HFFc6 (cell line): ENCODE measurements around the gene MMP24. TPM values are rescaled to one million over a fixed set of nuclear protein-coding genes. Genes with fewer than 3 reads are reported as not detected.

ENCODE experiments used
- DNase-seq: peaks from one replicate; pipeline ENCODE4 v3.0.0-alpha.2; 2018
- H3K27ac Mint-ChIP-seq: 2 replicates; pipeline ENCODE4 v1.8.0; 2020; ENCODE audit warnings: mild to moderate bottlenecking, mixed read lengths
- H3K27me3 Mint-ChIP-seq: 2 replicates; pipeline ENCODE4 v1.8.0; 2021; ENCODE audit warnings: mild to moderate bottlenecking, moderate library complexity, mixed read lengths; ENCODE audit not compliant: insufficient read depth
- H3K36me3 Mint-ChIP-seq: 2 replicates; pipeline ENCODE4 v1.8.0; 2021; ENCODE audit warnings: low read depth, mixed read lengths
- H3K4me1 Mint-ChIP-seq: 2 replicates; pipeline ENCODE4 v1.8.0; 2020; ENCODE audit warnings: low read depth, mixed read lengths
- H3K4me3 Mint-ChIP-seq: 2 replicates; pipeline ENCODE4 v1.8.0; 2020; ENCODE audit warnings: mild to moderate bottlenecking, moderate library complexity, mixed read lengths
- H3K9me3 Mint-ChIP-seq: 2 replicates; pipeline ENCODE4 v1.8.0; 2020; ENCODE audit warnings: mild to moderate bottlenecking, mixed read lengths
- CTCF ChIP-seq: fragments of 200-600 bp; sonication (generic); IDR thresholded peaks from 2 replicates; pipeline ENCODE4 v1.5.0; 2021; ENCODE audit warnings: antibody characterized with exemption, mild to moderate bottlenecking
- total RNA-seq, 6 experiments: library from RNA; stranded (reverse); fragmentation: NEBNext Ultra II Directional; extraction: Animal tissue kit (Norgen Biotek cat#: 25700); gene quantifications; 2 replicates in 1 of 6; 3 replicates in 5 of 6; pipeline ENCODE4 v1.2.3, GENCODE V29; 2021

The MMP24 gene
- total RNA-seq, 6 experiments from 2014 or later, result 0.48 to 1.2 (median 0.65) TPM

GRCh38 chr20:35297155-35297554 is 70.7 kb downstream of the MMP24 start:
- no peak overlapping the region for H3K27ac Mint-ChIP-seq

DNA sequence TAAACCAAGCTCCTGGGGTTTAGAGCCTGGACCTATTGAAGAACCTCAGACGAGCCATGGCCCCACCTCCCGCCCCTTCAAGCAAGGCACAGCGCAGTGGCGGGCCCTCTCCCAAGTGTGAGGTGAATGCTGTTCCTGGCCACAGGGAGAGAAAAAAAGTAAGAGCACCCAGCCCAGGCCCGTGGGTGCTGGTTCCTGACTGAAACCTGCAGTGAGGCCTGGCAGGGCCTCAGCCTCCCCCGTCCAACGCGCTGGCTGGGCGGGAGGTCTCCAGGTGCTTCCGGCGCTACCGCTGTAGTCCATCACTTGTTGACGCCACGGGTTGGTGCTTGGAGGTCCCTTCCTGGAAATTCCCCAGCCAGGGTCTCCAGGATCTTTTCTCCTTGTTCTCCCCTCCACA is 71.2 kb downstream of the MMP24 start:
- H3K27me3 Mint-ChIP-seq, result peaks cover 9% of the 10 kb centered on the region
- peaks cover 24% of the 10 kb centered on the region for H3K4me1 Mint-ChIP-seq
- H3K9me3 Mint-ChIP-seq, result no peaks in the 10 kb centered on the region

More at GRCh38 chr20:35297155-35297554, 70.7 kb downstream of the MMP24 start:
- Mint-ChIP-seq H3K4me1 (peaks cover 18% of the 10 kb centered on the region), H3K27me3 (peaks cover 13% of the 10 kb centered on the region), H3K36me3 (no peaks in the 10 kb centered on the region; the same call in 1 of the 2 replicates), H3K4me3 (no peak overlapping the region), H3K9me3 (no peaks in the 10 kb centered on the region)
- TF ChIP-seq CTCF, result no peak; the same call in 1 of the 2 replicates
- no peak for DNase-seq

DNA sequence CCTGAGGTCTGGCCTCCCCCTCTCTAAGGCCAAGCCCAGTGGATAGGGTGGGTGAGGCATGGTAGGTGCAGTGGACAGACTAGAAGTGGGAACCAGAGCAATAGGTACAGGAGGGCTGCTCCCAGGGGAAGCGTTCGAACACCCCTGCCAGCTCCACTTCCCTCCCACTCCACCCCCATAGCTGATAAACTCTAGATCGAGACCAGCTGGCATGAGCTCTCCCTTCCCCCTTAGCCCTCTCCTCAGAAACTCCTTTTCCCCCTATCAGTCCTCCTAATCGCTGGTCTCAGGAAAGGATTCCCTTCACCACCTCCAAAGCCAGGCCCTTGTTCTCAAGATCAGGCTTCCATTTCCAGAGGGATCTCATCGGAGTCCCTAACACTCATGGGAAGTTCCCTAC is 71.8 kb downstream of the MMP24 start:
- peaks cover 29% of the 10 kb centered on the region for H3K4me1 Mint-ChIP-seq
- H3K27me3 Mint-ChIP-seq, result peaks cover 9% of the 10 kb centered on the region
- no peak overlapping the region; the same call in 1 of the 2 replicates for H3K27ac Mint-ChIP-seq
- no peak for TF ChIP-seq CTCF
- no peak overlapping the region for H3K4me3 Mint-ChIP-seq
- H3K36me3 Mint-ChIP-seq, result no peaks in the 10 kb centered on the region; the same call in 1 of the 2 replicates
- no peak for DNase-seq
- H3K9me3 Mint-ChIP-seq, result no peaks in the 10 kb centered on the region

More for the DNA sequence above, 71.2 kb downstream of the MMP24 start:
- TF ChIP-seq CTCF, result no peak
- Mint-ChIP-seq H3K27ac (no peak overlapping the region), H3K4me3 (no peak overlapping the region), H3K36me3 (no peaks in the 10 kb centered on the region; the same call in 1 of the 2 replicates)
- no peak for DNase-seq

DNA sequence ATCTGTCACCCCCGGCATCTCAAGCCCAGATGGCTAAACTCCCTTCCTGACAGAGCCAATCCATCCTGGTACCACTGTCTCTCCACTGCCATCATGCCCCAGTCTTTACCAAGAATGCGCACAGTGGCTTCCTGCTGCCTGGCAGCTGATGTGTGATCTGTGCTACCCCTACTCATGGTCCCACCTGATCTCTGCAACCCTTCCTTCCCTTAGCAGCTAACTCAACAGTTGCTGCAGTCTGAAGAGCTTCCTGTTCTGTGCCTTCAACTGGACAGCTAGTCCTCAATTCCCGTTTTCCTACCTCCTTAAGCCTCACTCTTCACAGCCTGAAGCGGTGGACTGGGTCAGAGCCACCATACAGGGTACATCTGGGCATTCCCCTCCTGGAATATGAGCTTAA is 73.3 kb downstream of the MMP24 start:
- Mint-ChIP-seq H3K27me3 (peaks cover 2% of the 10 kb centered on the region), H3K9me3 (no peaks in the 10 kb centered on the region), H3K4me3 (no peak overlapping the region), H3K4me1 (peaks cover 45% of the 10 kb centered on the region), H3K27ac (no peak overlapping the region), H3K36me3 (peaks cover 2% of the 10 kb centered on the region; the same call in 1 of the 2 replicates)
- no peak for DNase-seq
- no peak for TF ChIP-seq CTCF

DNA sequence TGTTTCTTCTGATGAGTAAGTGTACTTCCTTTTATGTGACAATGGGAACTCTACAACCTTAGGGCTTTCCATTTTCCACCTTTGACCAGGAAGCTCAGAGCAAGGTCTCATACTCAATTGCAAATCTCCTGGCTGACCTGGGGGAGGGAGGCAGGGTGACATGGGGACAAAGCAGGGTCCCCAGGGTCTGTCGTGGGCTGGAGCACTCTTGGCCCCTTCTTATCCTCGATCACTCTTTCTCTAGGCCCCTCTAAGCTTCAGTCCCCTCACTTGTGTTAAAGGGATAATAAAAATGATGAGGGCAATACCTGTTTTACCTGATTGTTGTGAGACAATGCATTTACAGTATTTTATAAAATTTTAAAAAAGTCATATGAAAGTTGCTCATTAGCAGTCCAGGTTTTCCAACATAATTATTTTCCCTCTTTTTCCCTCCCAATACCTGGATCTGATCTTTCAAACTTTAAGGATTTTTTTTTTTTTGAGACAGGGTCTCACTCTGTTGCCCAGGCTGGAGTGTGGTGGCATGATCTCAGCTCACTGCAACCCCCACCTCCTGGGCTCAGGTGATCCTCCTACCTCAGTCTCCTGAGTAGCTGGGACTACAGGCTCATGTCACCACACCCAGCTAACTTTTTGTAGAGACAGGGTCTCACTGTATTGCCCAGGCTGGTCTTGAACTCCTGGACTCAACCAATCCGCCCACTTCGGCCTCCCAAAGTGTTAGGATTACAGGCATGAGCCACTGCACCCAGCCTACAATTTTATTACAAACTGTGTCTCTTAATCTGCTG is 74.2 kb downstream of the MMP24 start:
- H3K9me3 Mint-ChIP-seq, result no peaks in the 10 kb centered on the region
- DNase-seq, result no peak

More for the DNA sequence above, 74.2 kb downstream of the MMP24 start:
- no peak for TF ChIP-seq CTCF
- Mint-ChIP-seq H3K27ac (no peak overlapping the region), H3K4me3 (no peak overlapping the region), H3K27me3 (peaks cover 2% of the 10 kb centered on the region), H3K4me1 (peaks cover 53% of the 10 kb centered on the region), H3K36me3 (peaks cover 6% of the 10 kb centered on the region; the same call in 1 of the 2 replicates)
